ENCODE measurements around the gene SPTBN2.
"Not testable (repeated sequence)": the region's sequence is repeated elsewhere in the genome, so short reads cannot be mapped to it uniquely, and the experiment has no call there.

SPTBN2 gene

GRCh38 chr11:66680966-66681645 is 47.9 kb downstream of the SPTBN2 start:
- no peak for DNase-seq

DNA sequence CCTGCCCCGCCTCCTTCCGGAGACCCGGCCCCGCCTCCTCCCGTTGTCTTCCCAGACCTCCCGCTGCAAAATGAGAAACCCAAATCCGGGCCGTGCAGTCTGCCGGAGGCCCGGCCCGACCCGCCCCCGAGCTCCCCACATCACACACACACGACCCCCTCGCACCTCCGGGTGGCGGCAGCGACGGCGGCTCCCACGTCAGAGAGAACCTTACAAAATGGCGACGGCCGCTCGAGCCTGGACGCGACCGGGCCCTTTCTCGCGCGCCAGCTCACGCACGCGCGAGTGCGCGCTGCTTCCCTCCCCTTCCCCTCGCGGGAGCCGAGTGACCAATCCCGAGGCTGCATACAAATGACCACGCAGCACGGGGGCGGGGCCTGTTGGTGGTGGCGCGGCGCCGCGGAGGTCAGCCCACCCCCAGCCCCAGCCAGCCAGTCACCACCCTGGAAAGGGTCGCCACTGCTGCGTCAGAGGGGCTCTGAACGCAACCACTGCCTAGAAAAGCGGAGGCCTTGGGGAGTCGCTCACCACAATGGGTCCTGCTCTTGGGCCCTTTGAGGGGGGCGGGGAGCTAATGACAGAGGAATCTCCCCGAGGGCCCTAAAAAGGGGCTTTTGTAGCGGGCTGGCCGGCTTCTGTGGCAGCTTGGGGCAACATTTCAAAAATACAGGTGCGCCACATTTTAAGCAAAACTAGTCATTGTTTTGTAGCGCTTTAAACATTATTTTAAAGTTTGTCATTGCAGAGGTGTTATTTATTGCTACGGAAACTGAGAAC is 51.2 kb downstream of the SPTBN2 start, which contains the start of gene RBM4B:
Gene RBM4B (minus strand): TSS at position 289 of the 777 bp plus-strand sequence. CDS start 808 bp downstream, outside the sequence.
- peak; percentile 97 for DNase-seq

DNA sequence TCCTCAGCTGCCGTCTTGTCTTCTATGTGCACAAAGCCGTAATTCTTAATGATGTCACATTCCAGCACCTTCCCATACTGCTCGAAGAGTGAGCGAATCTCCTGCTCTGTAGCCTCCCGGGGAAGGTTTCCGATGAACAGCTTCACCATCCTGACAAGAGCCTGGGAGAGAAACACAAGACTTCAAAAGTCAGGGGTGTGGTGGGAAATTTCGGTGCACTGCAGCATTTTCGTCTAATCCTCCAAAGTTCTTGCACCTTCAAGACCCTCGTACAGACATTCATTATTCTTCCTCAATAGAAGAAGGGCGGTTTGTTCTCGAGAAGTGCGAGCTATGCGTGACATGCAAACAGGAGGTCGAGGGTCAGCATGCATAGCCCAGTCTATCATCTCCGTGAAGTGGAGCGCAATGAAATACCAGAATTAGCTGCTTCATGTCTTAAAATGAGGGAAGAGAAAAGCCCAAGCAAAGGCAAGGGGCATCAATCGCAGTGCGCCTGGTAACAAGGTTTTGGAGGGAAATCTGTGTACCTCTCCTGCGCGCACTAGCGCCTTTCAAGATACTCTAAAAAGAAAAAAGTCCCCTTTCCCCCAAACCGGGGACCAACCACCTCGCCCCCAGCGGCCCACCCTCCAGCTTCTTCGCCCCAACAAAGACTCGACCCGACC is 52.0 kb downstream of the SPTBN2 start:
- DNase-seq: no peak

DNA sequence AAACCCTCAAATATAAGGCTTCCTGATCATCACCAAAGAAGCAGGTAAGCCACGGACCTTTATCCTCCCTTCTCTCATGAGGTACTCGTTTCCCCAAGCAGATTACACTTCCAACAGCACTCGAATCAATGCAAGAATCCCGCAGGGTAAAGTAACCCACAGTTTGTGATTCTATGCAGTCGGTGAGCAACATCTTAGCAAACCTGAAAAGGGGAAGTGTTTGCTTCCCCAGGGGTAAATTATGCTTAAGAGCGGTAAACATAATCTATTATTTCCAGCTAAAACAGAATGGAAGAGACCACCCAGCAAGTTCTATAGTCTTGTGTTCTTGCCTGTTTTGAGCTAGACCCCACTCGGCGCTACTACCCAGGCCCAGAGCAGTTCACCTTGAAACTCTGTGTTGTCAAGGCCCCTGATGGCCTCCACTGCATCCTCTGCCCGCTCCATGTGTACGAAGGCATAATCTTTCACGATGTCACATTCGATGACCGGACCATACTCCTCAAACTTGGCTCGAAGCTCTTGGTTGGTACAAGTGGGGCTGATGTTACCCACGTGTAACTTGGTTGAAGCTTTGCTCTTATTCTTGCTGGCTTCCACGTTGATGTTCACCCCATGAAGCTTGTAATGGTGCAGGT is 52.6 kb downstream of the SPTBN2 start:
- DNase-seq: peak; percentile 24

GRCh38 chr11:66674964-66675602 is 53.9 kb downstream of the SPTBN2 start:
- DNase-seq: no peak

DNA sequence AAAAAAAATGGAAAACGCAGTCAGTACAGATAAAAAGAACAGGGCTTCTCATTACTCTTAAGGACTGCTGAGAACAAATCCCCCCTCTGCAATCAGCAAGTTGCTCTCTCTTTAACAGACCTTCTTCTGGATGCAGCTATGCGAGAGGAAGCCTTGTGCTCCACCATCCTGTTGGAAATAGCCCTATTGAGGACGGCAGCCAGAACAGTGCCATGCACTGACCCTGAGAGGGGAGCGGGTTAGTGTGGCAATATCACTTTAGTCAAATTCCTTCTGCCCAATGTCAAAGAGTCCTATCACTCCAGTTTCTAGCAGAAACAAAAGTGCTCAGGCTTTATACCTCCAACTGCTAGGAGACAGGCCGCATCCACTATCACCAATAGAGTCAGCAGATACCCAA is 58.2 kb downstream of the SPTBN2 start:
- DNase-seq: no peak

GRCh38 chr11:66665369-66665768 is 63.6 kb downstream of the SPTBN2 start:
- DNase-seq: no peak

- DNase-seq: no peak
Measured at GRCh38 chr11:66663741-66664296, 65.2 kb downstream of the SPTBN2 start.

DNA sequence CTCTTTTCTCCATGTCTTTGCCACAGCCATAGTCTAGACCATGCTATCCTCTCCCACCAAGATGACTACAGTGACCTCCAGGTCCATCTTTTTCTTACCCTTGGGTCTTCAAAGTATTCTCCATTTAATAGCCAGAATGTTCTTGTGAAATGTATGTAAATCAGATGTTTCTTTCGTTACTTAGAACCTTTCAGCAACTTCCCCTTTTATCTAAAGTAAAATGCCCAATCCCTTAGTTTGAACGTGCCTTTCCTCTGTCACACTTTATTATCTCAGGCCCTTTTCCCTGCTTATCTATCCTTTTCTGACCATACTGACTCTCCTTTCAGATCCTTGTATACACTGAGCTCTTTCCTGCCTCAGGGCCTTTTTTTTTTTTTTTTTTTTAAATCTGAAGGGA is 69.3 kb downstream of the SPTBN2 start:
- no peak for DNase-seq

DNA sequence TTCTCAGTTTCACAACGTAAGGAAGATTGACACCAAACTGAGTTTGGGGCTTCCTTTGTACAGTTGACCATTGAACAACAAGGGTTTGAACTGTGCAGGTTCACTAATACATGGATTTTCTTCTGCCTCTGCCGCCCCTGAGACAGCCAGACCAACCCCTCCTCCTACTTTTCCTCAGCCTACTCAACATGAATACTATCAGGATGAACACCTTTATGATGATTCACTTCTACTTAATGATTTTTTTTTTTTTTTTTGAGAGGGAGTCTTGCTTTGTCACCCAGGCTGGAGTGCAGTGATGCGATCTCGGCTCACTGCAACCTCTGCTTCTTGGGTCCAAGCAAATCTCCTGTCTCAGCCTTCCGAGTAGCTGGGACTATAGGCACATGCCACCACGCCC is 75.9 kb downstream of the SPTBN2 start:
- no peak for DNase-seq

DNA sequence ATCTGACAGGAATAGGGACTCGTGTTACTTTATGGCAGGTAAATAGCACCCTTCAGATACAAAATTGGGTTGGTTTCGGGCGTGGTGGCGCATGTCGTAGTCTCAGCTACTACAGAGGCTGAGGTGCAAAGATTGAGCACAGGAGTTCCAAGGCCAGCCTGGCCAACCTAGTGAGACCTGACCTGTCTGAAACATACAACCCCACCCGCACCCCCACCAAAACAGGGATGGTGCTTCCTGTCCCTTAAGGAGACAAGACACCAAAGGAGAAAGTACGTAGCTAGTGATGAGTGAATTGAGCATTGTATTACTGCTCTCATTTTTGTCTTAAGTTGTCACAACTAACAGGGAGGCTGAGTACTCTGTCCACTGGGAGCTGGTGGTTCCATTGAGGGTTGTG is 76.4 kb downstream of the SPTBN2 start:
- DNase-seq: no peak

GRCh38 chr11:66651016-66651415 is 78.0 kb downstream of the SPTBN2 start:
- DNase-seq: no peak

- no peak for DNase-seq
Measured at GRCh38 chr11:66649903-66650302, 79.1 kb downstream of the SPTBN2 start.

GRCh38 chr11:66646828-66647227 is 82.2 kb downstream of the SPTBN2 start:
- no peak for DNase-seq

DNA sequence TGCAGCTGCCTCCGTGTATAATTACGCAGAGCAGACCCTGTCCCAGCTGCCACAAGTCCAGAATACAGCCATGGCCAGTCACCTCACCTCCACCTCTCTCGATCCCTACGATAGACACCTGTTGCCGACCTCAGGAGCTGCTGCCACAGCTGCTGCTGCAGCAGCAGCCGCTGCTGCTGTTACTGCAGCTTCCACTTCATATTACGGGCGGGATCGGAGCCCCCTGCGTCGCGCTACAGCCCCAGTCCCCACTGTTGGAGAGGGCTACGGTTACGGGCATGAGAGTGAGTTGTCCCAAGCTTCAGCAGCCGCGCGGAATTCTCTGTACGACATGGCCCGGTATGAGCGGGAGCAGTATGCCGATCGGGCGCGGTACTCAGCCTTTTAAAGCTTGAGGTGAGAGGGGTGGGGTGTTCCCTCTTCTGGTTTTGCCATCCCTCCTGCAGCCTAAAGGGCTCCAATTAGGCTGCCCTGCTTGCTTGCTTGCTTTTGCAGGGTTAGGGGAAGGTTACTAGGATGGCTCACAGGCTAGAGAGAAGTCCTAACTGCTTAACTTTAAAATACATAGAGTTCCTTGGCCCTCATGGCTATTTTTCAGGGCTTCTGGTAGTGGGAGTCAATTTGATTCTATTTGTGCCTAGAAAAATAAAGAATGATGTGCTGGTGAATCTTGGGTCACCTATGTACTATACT is 85.1 kb downstream of the SPTBN2 start:
- DNase-seq: no peak

DNA sequence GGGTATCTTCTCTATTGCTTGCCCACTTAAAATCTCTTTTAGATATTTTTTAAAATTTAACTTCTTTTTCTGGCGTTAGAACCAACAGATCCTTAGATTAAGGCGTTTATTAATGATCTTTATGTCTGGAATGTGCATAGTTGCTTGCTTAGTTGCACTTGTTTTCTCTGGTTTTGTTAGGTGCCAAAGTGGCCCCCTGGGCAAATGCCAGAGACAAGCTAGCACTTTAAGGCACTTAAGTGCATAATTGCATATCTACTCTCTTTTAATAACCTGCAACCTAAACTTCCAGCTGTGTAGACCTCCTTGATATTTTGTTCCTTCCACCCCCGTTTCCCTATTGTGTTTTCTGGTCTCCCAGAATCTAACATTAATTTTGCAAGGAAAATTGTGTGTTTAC is 87.2 kb downstream of the SPTBN2 start:
- DNase-seq: no peak

- not testable (repeated sequence) for DNase-seq
Measured at GRCh38 chr11:66639814-66640340, 89.1 kb downstream of the SPTBN2 start.

DNA sequence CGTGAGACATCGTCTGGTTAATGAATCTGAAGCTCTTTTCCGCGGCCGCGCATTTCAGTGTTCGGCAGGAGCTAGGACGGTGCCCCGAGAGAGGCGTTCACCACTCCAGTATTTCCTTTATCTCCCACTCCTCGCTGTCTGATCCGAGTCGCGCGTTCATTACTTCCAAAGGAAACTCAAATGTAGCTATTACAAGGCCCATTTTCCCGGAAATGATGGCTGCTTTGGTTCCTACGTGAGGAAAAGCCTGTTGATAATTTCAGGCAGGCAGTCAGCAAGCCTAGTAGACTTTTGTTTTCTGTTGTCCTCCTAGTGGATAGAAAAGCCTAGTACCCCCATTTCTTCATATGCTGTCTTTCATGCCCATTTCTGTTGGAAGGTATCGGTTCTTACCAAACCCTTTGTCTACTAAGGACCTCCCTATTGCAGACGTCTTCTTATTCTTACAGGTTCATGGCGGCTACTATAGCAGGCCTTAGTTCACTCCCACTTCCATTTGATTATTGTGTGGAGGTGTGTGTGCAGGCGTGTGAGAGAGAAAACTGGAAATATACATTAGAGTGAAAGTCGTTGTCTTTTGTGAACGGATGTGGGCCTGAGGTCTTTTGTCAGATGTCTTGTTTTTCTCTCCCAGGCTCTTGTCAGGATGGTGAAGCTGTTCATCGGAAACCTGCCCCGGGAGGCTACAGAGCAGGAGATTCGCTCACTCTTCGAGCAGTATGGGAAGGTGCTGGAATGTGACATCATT is 89.8 kb downstream of the SPTBN2 start:
- DNase-seq: no peak

DNA sequence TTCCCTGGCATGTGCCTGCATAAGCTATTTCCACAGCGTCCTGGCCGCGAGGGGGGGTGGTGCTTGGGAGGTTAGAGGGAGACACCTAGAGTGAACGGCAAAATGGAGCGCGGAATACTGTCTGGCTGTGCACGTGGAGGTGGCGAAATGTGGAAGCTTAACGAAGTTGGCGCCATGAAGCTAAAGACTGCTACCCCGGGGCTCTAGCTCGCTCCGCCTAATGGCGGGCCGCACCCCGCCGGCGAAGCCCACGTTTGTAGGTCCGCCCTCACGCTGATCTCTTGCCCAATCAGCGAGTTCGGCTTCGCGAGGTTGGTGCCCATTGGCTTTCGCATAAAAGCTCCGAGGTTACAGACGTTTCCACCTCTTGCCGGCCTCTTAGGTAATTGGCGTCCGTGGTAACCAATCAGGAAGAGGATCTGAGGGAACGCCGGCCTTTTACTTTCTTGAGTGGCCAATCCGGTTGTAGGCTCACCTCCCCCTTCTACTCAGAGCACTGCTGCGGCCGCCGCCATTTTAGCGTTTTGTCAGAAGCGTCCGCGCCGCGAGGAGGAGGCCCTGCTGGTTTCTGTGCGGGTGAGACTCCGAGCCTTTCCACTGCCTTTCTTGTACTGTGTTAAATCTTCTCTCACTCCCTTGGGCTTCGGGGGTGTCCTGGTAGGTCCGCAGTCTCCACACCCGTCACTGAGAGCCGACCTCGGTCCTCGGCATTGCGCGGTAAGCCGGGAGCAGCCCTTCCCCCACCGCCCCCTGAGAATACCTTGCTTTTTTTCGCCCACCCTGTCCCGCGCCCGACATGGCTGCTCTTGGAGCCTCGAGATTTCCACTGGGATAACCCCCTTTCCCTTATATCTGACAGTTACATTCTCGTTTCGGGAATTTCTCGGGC is 90.6 kb downstream of the SPTBN2 start, which contains the start of gene RBM4:
Gene RBM4 (plus strand): TSS at position 527 of the 889 bp plus-strand sequence. CDS start 1,009 bp downstream, outside the sequence.
- DNase-seq: peak; percentile 99

All from KG1 (cell line).